Fibroblast of the aortic adventitia (primary cell): ENCODE results near the gene TTC4. TPM values are rescaled to one million over a fixed set of nuclear protein-coding genes. Genes with fewer than 3 reads are reported as not detected.

Experiments
- DNase-seq: peaks from one replicate; pipeline ENCODE4 v3.0.0-alpha.2; 2010; ENCODE audit warnings: low read depth
- H3K4me3 ChIP-seq: 2 replicates; pipeline ENCODE4 v1.5.1; 2011; ENCODE audit warnings: low read depth, mild to moderate bottlenecking, control low read depth, low read length, moderate library complexity
- total RNA-seq: library from RNA; depleted of rRNA; stranded (reverse); fragments of >200 nt; gene quantifications from 2 replicates; pipeline ENCODE4 v1.2.3, GENCODE V29; 2012; ENCODE audit warnings: low replicate concordance
- TF ChIP-seq, protein P1 (sequence below): IDR thresholded peaks from 2 replicates; pipeline ENCODE4 v1.5.1; 2011; ENCODE audit warnings: mild to moderate bottlenecking, low read length, control low read depth, inconsistent platforms; ENCODE audit not compliant: insufficient read depth

TTC4 gene
- total RNA-seq, 1 donor, result 28.0 TPM

DNA sequence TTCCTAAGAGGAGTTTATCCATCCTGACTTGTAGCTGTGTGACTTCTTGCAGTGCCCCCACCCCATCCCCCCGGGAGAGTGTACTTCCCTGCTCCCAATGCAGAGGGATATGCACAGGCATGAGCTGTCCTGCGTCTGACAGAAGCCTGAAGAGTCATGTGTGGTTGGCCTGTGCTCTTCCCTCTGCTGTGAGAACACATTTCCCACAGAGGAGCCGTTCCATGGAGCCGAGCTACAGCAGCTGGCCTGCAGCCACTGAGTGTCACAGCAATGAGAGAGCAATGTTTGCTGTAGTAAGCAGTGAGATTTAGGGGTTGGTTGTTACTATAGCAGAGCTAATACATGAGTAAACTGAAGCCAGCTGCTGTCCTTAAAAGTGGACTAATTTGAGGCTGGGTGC lies 26.6 kb downstream of the TTC4 start:
- no peak for DNase-seq
- TF ChIP-seq, protein P1, sequence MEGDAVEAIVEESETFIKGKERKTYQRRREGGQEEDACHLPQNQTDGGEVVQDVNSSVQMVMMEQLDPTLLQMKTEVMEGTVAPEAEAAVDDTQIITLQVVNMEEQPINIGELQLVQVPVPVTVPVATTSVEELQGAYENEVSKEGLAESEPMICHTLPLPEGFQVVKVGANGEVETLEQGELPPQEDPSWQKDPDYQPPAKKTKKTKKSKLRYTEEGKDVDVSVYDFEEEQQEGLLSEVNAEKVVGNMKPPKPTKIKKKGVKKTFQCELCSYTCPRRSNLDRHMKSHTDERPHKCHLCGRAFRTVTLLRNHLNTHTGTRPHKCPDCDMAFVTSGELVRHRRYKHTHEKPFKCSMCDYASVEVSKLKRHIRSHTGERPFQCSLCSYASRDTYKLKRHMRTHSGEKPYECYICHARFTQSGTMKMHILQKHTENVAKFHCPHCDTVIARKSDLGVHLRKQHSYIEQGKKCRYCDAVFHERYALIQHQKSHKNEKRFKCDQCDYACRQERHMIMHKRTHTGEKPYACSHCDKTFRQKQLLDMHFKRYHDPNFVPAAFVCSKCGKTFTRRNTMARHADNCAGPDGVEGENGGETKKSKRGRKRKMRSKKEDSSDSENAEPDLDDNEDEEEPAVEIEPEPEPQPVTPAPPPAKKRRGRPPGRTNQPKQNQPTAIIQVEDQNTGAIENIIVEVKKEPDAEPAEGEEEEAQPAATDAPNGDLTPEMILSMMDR, result no peak
- no peak overlapping the region for H3K4me3 ChIP-seq

DNA sequence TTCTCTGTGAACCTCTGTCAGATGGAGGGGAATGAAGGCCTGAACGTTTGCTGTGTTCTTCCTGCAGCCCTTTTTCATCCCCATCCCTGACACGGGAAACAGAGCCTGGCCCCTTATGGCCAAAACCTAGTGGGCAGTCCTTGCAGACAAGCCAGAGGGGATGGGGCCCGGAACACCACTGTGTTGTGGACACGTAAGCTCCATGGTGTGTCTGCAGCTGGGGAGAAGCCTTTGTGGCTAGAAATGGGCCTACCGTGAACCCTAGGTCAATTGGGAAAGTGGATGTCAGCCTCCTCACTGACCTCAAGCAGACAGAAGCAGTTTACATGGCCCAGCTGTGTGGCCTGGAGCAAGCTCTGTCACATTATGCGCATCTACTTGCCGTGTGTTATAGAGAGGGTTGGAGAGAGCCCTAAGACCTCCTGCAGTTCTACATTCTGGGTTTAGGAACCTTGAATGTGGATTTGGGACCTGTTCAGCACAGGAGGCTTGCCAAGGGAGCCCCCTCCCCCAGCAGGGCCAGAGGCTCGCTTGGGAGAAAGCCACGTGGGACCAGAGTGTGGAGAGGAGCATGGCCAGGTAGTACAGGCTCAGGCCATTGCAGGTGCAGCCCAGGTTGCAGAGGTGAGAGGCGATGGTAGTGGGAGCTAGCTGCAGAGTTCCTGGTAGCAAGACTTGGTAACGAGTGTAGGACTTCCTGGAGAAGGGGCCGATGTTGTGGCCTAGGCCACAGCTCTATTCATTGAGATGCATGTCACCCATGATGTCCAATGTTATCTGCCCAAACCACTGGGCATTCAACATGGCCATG lies 28.0 kb downstream of the TTC4 start:
- H3K4me3 ChIP-seq, result no peak overlapping the region
- TF ChIP-seq, protein P1, result no peak
- no peak for DNase-seq

DNA sequence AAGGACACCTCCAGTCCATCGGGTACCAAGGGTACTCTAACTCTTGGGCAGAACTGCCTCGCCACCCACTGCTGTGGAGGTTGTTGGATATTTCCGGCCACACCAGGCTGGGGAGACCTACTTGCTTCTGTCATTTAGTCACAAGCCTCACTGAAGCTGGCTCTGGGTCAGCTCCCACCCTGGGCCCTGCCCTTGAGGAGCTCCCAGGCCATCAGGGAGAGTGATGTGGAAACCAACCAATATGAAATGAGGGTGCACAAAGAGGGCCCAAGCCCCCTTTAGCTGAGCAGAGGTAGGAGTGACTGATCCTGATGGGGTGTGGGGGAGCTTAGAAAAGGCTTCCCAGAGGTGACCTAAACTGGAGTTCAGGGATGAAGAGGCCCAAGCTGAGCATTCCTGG lies 29.0 kb downstream of the TTC4 start:
- no peak for DNase-seq
- H3K4me3 ChIP-seq, result no peak overlapping the region
- TF ChIP-seq, protein P1, result no peak

DNA sequence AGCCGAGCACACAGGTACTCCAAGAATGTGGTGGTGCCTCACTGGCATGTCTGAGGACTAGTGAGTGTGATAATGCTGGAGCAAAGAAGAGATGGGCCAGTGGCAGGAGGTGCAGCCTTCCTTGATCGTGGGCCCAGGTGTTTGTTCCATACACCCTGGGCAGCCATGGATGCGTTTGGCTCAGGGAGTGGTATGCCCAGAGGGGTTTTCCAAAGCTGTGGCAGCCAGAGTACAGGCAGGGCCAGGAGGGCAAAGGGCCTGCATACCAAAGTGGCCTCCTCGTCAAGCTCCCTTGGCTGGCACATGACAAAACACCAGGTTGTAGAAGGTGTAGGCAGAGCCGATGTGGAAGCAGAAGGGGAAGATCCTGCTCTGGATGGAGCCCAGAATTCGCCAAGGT lies 29.6 kb downstream of the TTC4 start:
- H3K4me3 ChIP-seq, result no peak overlapping the region
- DNase-seq, result no peak
- TF ChIP-seq, protein P1, result no peak

DNA sequence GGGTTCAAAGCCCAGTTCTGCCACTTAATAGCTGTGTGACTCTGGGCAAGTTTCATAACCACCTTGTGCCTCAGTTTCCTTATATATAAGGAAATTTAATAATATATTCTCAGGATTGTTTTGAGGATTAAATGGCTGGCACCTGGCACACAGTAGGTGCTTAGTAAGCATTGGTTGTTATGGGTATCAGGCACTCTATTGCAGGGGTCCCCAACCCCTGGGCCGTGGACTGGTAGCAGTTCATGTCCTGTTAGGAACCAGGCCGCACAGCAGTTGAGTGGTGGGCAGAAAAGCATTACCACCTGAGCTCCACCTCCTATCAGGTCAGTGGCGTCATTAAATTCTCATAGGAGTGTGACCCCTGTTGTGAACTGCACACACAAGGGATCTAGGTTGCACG lies 30.2 kb downstream of the TTC4 start:
- TF ChIP-seq, protein P1, result no peak
- H3K4me3 ChIP-seq, result no peak overlapping the region
- DNase-seq, result no peak

DNA sequence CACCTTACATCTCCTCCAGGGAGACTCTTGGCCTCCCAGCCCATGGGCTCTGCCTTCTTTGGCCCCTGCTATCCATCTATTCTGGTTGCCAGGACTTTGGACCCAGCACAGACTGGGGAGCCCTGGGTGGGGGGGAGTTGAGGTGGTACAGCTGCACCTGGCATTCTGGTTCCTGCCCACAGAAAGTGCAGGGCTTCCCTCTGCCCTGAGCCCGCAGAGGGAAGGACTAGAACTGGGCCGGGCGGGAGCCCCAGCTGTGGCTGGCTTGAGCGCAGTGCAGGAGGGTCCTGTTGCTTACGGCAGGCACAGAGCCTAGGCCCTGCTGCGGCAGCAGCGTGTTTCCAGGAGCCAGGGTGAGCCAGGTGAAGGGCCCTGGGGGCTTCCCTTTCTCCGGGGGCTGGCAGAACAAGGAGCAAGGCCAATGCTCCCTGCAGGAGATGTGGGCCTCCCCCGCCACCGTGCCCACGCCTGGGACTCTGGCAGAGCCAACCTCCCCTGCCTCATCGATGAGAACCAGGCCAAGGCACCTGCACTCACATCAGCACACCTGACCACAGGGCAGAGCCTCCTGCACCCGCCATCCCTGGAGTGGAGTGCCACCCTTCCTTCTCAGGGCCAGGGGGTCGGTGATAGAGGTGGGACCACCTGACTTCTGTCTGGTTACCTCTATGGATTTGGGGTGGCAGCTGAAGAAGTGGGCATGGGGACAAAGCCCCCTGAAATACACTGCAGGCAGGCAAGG lies 32.6 kb downstream of the TTC4 start:
- DNase-seq, result no peak
- H3K4me3 ChIP-seq, result no peak overlapping the region
- TF ChIP-seq, protein P1, result no peak
